K562 (cell line): ENCODE data around the gene ESAM. TPM values are rescaled to one million over a fixed set of nuclear protein-coding genes. Genes with fewer than 3 reads are reported as not detected.
A peak's percentile ranks its signal among the peaks of the same experiment; 100 is the strongest.

Experiments
- ATAC-seq: fragments of 200-7000 bp; cut with Tn5 transposase; 3 replicates; pipeline ENCODE4 v1.9.1; 2020; ENCODE audit warnings: moderate library complexity
- BruUV-seq: library from RNA; stranded (reverse); fragments of 400-500 nt; replicated peaks from 2 replicates; lab custom pipeline; 2021; lab: Mats Ljungman, UMichigan
- CTCF ChIA-PET: fragments of 300-600 bp; formaldehyde crosslinking; extraction: SDS; loops from one replicate; lab custom pipeline; 2021; ENCODE audit warnings: low intra/inter-chr PET ratio; lab: Yijun Ruan, JAX
- POLR2A ChIA-PET: fragments of 300-600, 350-650 bp; sonication (Branson Sonifier 250); formaldehyde crosslinking; extraction: SDS; loops from one replicate; lab custom pipeline; 2021; ENCODE audit warnings: antibody characterized with exemption, inconsistent platforms; lab: Yijun Ruan, JAX
- DNase-seq, 4 experiments: peaks; one replicate each; pipeline versions ENCODE4 v3.0.0 to v3.0.0-alpha.2; 2011 to 2018; ENCODE audit warnings: low spot score in 3 of 4, mixed read lengths in 3 of 4; ENCODE audit errors: extremely low read depth in 1 of 4
- FAIRE-seq: peaks from 2 replicates; lab custom pipeline; 2011; peaks lifted over from hg19 to GRCh38; lab: Jason Lieb, UNC
- H2AFZ ChIP-seq: 2 replicates; pipeline ENCODE4 v1.6.0; 2011; ENCODE audit warnings: low read depth, low read length, control low read depth, inconsistent platforms
- H3K27ac ChIP-seq: fragments of 200-600 bp; 3 replicates; pipeline ENCODE4 v1.8.0; 2011; ENCODE audit warnings: low read depth, mild to moderate bottlenecking, control low read depth, inconsistent platforms, low read length, moderate library complexity, mixed read lengths; ENCODE audit errors: extremely low read depth
- H3K27me3 ChIP-seq, 2 experiments: fragments of 300-600 bp in 1 of 2; 2 replicates in 1 of 2; 3 replicates in 1 of 2; pipeline versions ENCODE4 v1.6.0 to v1.8.0; 2011; ENCODE audit warnings: inconsistent platforms in 2 of 2, low read length in 2 of 2, mild to moderate bottlenecking in 1 of 2, mixed read lengths in 1 of 2, moderate library complexity in 1 of 2; ENCODE audit not compliant: control insufficient read depth in 2 of 2, insufficient read depth in 2 of 2
- H3K36me3 ChIP-seq: fragments of 300-600 bp; 3 replicates; pipeline ENCODE4 v1.8.0; 2011; ENCODE audit warnings: mild to moderate bottlenecking, low read length, inconsistent platforms; ENCODE audit not compliant: control insufficient read depth, insufficient read depth
- H3K4me1 ChIP-seq, 2 experiments: fragments of 200-600 bp in 1 of 2; replicated peaks in 1 of 2; 2 replicates in 1 of 2; 3 replicates in 1 of 2; pipeline versions ENCODE4 v1.5.1 to v1.8.0; 2011; ENCODE audit warnings: inconsistent platforms in 2 of 2, low read length in 2 of 2, mild to moderate bottlenecking in 1 of 2, mixed read lengths in 1 of 2, moderate library complexity in 1 of 2; ENCODE audit not compliant: control insufficient read depth in 2 of 2, insufficient read depth in 2 of 2
- H3K4me2 ChIP-seq: 2 replicates; pipeline ENCODE4 v1.6.1; 2011; ENCODE audit warnings: low read length, control low read depth, inconsistent platforms, mixed read lengths; ENCODE audit not compliant: insufficient read depth
- H3K4me3 ChIP-seq: fragments of 200-600 bp; sonication (generic), shearing (Covaris generic); 2 replicates; pipeline ENCODE4 v1.5.1; 2016; ENCODE audit warnings: control low read depth, inconsistent platforms
- H3K79me2 ChIP-seq: fragments of 200-600 bp; 3 replicates; pipeline ENCODE4 v1.8.0; 2011; ENCODE audit warnings: low read length, inconsistent platforms; ENCODE audit not compliant: control insufficient read depth, insufficient read depth
- H3K9ac ChIP-seq, 2 experiments: 2 replicates each; pipeline versions ENCODE4 v1.6.0 to v1.6.1; 2011; ENCODE audit warnings: low read depth in 2 of 2, low read length in 2 of 2, control low read depth in 1 of 2, inconsistent platforms in 1 of 2, mild to moderate bottlenecking in 1 of 2, mixed read lengths in 1 of 2; ENCODE audit not compliant: insufficient read depth in 1 of 2
- H3K9me1 ChIP-seq: one replicate; pipeline ENCODE4 v1.6.0; 2011; ENCODE audit warnings: inconsistent platforms, mild to moderate bottlenecking, low read length, moderate library complexity; ENCODE audit not compliant: control insufficient read depth, insufficient read depth
- H3K9me3 ChIP-seq: replicated peaks from 2 replicates; pipeline ENCODE4 v1.5.1; 2011; ENCODE audit warnings: low read depth, low read length, inconsistent platforms; ENCODE audit not compliant: control insufficient read depth, insufficient read depth
- H4K20me1 ChIP-seq: replicated peaks from 2 replicates; pipeline ENCODE4 v1.6.1; 2011; ENCODE audit warnings: low read length, inconsistent platforms, mixed read lengths; ENCODE audit not compliant: control insufficient read depth, insufficient read depth
- ATF1 ChIP-seq, 2 experiments: fragments of 450-650 bp in 1 of 2; IDR thresholded peaks; 2 replicates each; pipeline ENCODE4 v1.6.1; 2016; ENCODE audit warnings: missing compliant biosample characterization in 1 of 2, missing genetic modification characterization in 1 of 2
- ATF3 ChIP-seq, 2 experiments: fragments of 450-650 bp in 1 of 2; sonication (generic) in 1 of 2; formaldehyde crosslinking in 1 of 2; IDR thresholded peaks in 1 of 2; conservative IDR thresholded peaks in 1 of 2; 2 replicates each; pipeline versions ENCODE4 v1.6.1 to v1.8.1; 2016 to 2023; ENCODE audit warnings: mild to moderate bottlenecking in 2 of 2, moderate library complexity in 2 of 2, inconsistent platforms in 1 of 2, missing genetic modification reagents in 1 of 2
- ATF7 ChIP-seq: fragments of 450-650 bp; IDR thresholded peaks from 2 replicates; pipeline ENCODE4 v1.7.1; 2014; ENCODE audit warnings: mild to moderate bottlenecking, moderate library complexity
- CHD4 ChIP-seq: fragments of 200-600 bp; sonication (generic); IDR thresholded peaks from 3 replicates; pipeline ENCODE4 v1.6.1; 2012; ENCODE audit warnings: low read depth, mild to moderate bottlenecking, mixed read lengths, low read length, inconsistent platforms; ENCODE audit not compliant: insufficient read depth, insufficient replicate concordance, poor library complexity, severe bottlenecking
- DACH1 ChIP-seq: fragments of 450-650 bp; IDR thresholded peaks from 2 replicates; pipeline ENCODE4 v1.6.1; 2018; ENCODE audit not compliant: partially characterized antibody
- FOSL1 ChIP-seq: fragments of 200-800 bp; sonication (Bioruptor generic); conservative IDR thresholded peaks from 2 replicates; pipeline ENCODE4 v1.6.1; 2016; ENCODE audit warnings: missing genetic modification characterization, missing compliant biosample characterization
- WGBS: fragments of 100-300 bp; shearing (Covaris generic); methylation state at CpG from one replicate; pipeline ENCODE4 v1.1.6; 2016; ENCODE audit warnings: low coverage, mixed read lengths; ENCODE audit not compliant: insufficient coverage; ENCODE audit errors: missing lambda C conversion rate; 5-methylcytosine and 5-hydroxymethylcytosine counted together
- in situ Hi-C: fragments of 300-500 bp; cut with MboI; formaldehyde crosslinking; loops from 4 replicates; pipeline ENCODE4 v1.15.0; 2018; ENCODE audit warnings: inconsistent platforms, mixed read lengths
- intact Hi-C: fragments of 100-400 bp; cut with micrococcal nuclease; formaldehyde crosslinking; loops from 2 replicates; pipeline ENCODE4 v1.14.2; 2022
- polyA plus RNA-seq, 8 experiments: library from polyadenylated mRNA; depleted of rRNA in 4 of 8; stranded (reverse) in 5 of 8; unstranded in 3 of 8; fragments of >200 nt; fragmentation: Nextera tagmentation in 2 of 8; fragmentation: Illumina TruSeq in 1 of 8; extraction: Ambion mirVana in 2 of 8; extraction: Trizol in 1 of 8; gene quantifications; 2 replicates each; pipeline versions ENCODE4 v1.2.1 to v1.2.3, GENCODE V29; 2011 to 2014; ENCODE audit warnings: inconsistent platforms in 1 of 8, missing spikeins in 1 of 8
- total RNA-seq, 7 experiments: library from RNA; depleted of rRNA in 6 of 7; stranded (reverse); fragments of >200 nt in 6 of 7; fragmentation: Illumina TruSeq in 2 of 7; extraction: Trizol in 2 of 7; gene quantifications; 2 replicates each; pipeline versions ENCODE4 v1.2.1 to v1.2.3, GENCODE V29; 2011 to 2021; ENCODE audit warnings: low replicate concordance in 1 of 7
- TF ChIP-seq, protein P1 (sequence below), 2 experiments: fragments of 450-650 bp in 1 of 2; IDR thresholded peaks; 2 replicates each; pipeline ENCODE4 v1.6.1; 2011 to 2017; ENCODE audit warnings: low read depth in 2 of 2, antibody characterized with exemption in 1 of 2, borderline replicate concordance in 1 of 2, low read length in 1 of 2, mild to moderate bottlenecking in 1 of 2, mixed read lengths in 1 of 2; ENCODE audit not compliant: control insufficient read depth in 1 of 2

Gene ESAM
- total and polyA plus RNA-seq, 9 of the 15 experiments (the other 6 are each of a cell fraction or from before 2014, with no cell fraction given), result 0.06 to 1.5 (median 0.22) TPM

DNA sequence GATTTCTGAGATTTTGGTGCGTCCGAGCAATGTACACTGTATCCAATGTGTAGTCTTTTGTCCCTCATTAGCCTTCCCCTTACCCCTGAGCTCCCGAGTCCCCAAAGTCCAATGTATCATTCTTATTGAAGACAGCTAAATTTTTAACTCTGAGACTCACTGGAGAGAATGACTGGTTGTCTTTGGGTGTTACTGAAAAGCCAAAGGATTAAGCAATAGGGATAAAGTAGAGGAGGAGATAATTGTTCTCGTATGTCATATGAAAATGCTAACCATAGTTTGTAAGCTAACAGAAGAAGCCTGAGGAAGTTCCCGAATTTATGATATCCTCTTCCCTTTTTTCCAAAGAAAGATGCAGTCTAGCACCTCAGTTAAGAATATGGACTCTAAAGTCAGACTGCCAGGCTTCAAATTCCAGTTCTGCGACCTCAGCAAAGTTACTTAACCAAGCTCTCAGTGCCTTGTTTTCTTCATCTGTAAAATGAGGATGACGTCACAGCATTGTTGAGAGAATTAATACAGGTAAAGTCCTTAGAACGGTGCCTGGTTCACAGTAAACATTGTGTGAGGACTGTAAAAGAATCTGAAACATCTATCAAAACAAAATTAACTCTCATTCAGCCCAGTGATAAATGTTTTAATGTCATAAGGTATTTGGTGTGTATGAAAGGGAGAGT, 39.7 kb upstream of the ESAM start:
- CTCF ChIA-PET, result no interaction called here
- Histone ChIP-seq H2AFZ (no peak overlapping the region), H3K27ac (no peak overlapping the region), H3K4me2 (no peak overlapping the region), H3K79me2 (peaks cover 20% of the 10 kb centered on the region), H3K9ac (no peak overlapping the region), H4K20me1 (no peaks in the 10 kb centered on the region), H3K4me1 (peaks cover 14 to 27% of the 10 kb centered on the region in 2 experiments; a peak in 4 of 5 replicates), H3K27me3 (peaks cover 2 to 7% of the 10 kb centered on the region in 2 experiments; a peak in 4 of 5 replicates), H3K36me3 (no peaks in the 10 kb centered on the region), H3K9me1 (no peaks in the 10 kb centered on the region), H3K4me3 (no peak overlapping the region), H3K9me3 (no peaks in the 10 kb centered on the region)
- ATAC-seq, result no peak
- in situ Hi-C loops, result no loop called here
- POLR2A ChIA-PET, result no interaction called here
- no peak for FAIRE-seq
- intact Hi-C loops, result no loop called here
- 27% methylated on average over 8 of the region's 8 CpGs for WGBS
- no TSS peak for BruUV-seq
- no peak for DNase-seq
- TF ChIP-seq CHD4 (no peak), ATF3 (IDR thresholded peaks at IDR 0.05) (peak; percentile 43; the same call in 1 of the 2 replicates), ATF3 (CRISPR knock-in tag; conservative IDR thresholded peaks at IDR 0.05) (no peak), ATF1 (CRISPR knock-in tag; IDR thresholded peaks at IDR 0.05) (no peak), ATF1 (tag; IDR thresholded peaks at IDR 0.05) (peak; percentile 33; the same call in 1 of the 2 replicates), FOSL1 (tag) (no peak), ATF7 (peak; percentile 27; the same call in 1 of the 2 replicates), DACH1 (no peak)
- TF ChIP-seq, protein P1, sequence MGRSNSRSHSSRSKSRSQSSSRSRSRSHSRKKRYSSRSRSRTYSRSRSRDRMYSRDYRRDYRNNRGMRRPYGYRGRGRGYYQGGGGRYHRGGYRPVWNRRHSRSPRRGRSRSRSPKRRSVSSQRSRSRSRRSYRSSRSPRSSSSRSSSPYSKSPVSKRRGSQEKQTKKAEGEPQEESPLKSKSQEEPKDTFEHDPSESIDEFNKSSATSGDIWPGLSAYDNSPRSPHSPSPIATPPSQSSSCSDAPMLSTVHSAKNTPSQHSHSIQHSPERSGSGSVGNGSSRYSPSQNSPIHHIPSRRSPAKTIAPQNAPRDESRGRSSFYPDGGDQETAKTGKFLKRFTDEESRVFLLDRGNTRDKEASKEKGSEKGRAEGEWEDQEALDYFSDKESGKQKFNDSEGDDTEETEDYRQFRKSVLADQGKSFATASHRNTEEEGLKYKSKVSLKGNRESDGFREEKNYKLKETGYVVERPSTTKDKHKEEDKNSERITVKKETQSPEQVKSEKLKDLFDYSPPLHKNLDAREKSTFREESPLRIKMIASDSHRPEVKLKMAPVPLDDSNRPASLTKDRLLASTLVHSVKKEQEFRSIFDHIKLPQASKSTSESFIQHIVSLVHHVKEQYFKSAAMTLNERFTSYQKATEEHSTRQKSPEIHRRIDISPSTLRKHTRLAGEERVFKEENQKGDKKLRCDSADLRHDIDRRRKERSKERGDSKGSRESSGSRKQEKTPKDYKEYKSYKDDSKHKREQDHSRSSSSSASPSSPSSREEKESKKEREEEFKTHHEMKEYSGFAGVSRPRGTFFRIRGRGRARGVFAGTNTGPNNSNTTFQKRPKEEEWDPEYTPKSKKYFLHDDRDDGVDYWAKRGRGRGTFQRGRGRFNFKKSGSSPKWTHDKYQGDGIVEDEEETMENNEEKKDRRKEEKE (IDR thresholded peaks at IDR 0.05; ENCODE audit: borderline replicate concordance in 1 of 2, control insufficient read depth in 1 of 2, low read depth in 2 of 2, low read length in 1 of 2), result no peak
